Measurements from ENCODE around the gene ALPK1. TPM values are rescaled to one million over a fixed set of nuclear protein-coding genes. Genes with fewer than 3 reads are reported as not detected.
"Not testable (repeated sequence)": the region's sequence is repeated elsewhere in the genome, so short reads cannot be mapped to it uniquely, and the experiment has no call there.

Gene ALPK1
- total RNA-seq, 1 donor from 2014 or later = 21.3 TPM

DNA sequence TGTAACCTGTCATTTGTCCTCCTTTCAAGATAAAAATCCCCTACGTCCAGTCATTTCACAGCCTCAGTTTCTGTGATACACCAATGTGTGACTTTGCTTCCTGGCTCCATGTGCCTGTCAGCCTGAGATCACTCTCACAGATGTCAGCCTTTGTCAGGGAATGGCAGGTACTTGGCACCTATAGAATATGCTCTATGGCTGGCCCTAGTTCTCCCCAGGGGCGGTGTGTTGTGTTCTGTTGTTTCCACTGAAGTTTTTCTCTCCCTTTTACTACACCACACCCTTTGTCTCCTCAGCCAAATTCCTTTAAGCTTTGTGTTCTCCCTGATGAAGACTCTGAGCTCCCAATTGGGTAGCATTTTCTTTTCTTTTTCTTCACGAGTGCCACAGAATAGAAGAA lies 81.7 kb downstream of the ALPK1 start:
- no peak for DNase-seq (ENCODE audit: low spot score)

DNA sequence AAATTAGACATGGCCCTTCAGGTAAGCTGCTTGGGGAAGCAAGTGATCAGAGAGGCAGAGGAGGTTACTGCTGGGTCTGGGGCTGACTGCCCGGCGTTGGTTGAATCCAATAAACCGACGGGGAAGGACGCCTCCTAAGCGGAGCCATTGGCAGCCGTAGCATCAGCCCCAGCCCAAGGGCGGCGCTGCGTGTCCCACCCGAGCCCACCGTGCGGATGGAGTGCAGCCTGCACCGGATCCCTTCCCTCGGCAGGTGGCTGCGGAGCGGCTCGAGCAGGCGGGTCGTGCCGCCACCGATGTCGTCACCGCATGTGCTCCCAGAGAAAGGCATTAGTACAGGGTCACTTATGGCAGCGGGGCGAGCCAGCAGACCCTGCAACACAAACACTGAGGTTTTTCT lies 82.1 kb downstream of the ALPK1 start:
- DNase-seq (ENCODE audit: low spot score) = no peak

DNA sequence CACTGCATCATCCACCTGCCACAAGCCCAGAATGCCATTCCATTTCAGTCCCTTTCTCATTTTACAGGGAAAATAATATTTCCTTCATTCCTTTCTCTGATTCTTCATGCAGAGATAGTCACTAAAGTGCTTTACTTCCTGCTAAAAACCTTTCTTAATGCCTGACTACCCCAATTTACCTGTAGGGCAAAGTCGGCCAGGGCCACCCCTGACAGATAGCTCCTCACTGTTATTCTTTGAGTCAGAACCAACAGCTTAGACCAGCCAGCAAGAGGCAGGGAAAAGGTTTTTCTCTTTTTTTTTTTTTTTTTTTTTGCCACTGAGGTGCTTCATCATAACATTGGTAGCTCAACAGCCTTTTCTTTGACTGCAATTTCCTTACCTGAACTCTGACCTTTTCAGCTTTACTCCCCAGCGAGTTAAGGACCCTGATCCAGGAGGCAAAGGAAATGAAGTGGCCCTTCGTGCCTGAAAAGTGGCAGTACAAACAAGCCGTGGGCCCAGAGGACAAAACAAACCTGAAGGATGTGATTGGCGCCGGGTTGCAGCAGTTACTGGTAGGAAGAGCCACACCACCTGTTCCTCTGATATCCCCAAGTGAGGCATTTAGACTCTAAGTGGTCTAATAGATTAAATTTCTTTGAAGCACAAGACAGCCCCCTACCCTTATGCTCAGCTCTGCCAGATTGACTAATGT lies 85.0 kb downstream of the ALPK1 start:
- DNase-seq (ENCODE audit: low spot score) = no peak

DNA sequence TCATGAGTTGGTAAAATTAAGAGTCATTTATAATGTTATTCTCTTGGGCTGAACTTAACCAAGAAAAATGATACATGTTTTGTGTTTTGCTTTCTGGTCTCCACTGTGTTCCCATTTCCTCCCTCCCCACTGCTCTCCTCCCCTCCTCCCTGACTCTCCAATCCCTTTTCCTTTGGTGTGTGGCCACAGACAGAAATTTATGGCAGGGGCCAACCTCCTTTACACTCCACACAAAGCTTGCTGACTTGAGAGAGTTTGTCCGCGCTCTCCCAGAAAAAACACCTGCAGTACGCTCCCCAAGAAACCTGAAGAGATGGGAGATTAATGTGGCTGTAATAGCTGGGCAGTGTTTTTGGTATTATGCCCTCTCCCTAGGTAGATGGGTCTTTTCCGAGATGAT lies 88.9 kb downstream of the ALPK1 start:
- no peak for DNase-seq (ENCODE audit: low spot score)

DNA sequence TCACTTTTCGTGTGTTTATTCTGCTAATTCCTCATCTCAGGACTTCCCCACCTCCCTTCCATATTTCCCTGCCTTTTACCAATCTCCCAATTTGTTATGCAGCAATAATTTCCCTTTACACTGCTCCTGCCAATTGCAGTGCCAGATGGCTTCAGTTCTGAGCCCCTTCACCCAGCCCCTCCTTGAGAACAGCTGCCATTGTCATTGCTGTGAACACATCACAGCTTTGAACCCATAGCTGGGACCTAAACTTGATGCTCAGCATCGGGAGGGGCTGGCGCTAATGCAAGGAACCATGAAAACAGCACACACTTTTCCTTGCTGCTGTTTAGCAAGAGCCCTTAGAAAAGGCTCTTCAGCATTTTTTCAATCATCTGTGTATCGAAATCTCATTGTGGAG lies 104.9 kb downstream of the ALPK1 start:
- DNase-seq (ENCODE audit: low spot score) = no peak

DNA sequence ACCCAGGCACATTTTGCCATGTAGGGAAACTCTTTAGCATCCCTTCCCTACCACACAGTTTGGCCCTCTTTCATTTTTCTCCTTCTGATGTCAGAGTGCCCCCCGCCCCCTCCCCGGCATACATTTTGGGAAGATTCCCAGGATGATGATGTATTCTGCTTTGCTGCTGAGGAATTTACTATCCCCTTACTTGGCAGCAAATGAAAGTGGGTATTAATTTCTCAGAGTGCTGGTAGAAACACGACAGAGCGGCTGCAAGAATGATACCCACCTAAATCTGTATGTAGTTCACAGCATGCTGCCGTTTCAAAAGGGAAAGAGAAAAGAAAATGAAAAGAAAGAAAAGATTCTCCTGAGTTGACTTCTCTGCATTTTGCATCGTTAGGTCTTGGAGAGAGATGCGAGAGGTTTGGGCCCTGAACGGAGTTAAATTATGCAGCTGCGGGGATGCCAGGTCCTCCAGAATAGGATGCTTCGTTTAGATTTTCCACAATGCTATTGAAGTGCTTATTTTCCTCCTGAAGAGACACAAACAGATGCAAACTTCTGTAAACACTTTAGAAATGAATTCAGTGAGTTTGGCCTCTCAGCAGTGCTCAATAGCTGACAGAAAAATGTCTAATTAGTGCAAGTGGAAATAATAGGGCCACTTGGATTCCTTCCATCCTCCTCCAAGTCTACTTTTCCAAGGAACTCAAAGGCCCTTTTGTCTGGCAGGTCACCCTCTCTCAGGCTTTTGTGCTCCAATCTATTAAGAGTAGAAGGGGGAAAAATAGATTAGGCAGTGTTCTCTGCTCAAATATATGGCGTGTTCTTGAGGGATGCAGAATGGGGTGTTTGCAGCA lies 106.2 kb downstream of the ALPK1 start:
- DNase-seq (ENCODE audit: low spot score) = no peak

DNA sequence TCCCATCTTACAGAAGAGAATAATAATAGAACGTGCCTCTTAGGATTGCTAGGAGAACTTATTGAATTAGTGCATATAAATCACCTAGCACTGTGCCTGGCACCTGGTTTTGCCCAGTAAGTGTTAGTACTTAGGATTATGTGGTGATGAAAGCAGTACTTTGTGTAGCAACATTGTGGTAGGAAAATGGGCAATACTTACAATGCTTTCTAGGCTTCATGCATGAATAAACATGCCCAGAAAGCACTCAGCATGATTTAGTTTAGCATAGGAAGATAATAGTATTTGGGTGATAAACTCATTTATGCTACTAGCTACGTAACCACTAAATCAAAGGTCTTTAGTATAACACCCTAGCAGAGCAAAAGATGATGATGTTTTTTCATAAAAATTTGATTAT lies 113.2 kb downstream of the ALPK1 start:
- DNase-seq (ENCODE audit: low spot score) = no peak

DNA sequence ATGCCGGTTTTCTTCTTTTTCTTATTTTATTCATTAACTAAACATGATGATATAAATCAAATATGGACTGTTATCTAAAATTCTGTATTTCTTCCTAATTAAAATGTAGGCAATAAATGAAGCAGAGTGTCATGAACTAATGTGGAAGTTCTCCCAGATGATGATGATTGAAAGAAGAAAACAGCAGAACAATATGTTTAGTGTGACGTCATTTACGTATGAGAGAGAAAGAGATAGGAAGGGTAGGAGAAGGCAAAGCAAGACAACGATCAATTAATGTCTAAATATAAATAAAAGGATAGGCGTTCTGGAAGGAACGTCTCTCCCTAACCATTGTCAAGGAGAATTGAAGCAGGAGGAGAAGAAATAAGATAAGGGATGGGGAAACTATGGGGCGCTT lies 113.6 kb downstream of the ALPK1 start:
- no peak for DNase-seq (ENCODE audit: low spot score)

DNA sequence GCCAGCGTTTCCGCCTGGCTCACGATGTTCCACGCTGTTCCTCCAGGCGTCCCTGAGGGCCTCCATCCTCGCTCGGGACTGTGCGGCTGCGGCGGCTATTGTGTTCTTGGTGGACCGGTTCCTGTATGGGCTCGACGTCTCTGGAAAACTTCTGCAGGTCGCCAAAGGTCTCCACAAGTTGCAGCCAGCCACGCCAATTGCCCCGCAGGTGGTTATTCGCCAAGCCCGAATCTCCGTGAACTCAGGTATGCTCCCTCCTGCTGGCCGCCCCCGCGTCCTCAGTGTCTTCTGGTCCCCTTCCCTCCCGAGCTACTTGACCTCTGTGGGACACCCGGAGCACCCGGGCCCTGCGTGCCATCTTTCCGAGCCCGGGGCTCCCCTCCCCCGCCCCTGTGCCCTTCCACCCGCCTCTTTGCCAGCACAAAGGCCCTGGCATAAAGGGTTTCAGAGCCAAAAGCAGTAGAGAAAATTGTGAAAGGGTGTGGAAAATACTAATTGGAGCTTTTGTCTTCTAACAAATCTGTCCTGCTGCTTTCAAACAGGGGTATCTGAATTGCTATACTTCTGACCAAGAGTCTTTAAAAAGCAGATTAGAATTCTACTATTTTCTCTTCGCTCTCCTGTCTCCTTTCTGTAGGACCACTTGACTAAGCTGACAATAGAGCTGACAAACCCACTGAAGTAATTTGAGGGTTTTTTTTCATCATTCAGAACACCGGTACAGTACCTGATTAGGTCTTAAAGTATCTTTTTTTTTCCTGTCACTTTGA lies 114.8 kb downstream of the ALPK1 start:
- no peak for DNase-seq (ENCODE audit: low spot score)

DNA sequence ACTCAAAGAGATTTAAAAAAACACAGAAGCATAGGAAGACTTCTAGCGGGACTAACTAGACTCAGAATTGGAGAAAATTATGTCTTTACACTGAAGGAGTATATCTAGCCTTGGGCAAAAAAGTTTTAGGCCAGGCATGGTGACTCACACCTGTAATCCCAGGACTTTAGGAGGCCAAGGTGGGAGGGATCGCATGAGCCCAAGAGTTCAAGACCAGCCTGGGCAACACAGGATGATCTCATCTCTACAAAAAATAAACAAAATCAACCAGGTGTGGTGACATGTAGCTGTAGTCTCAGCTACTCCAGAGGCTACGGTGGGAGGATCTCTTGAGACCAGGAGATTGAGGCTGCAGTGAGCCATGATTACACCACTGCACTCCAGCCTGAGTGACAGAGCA lies 119.3 kb downstream of the ALPK1 start:
- DNase-seq (ENCODE audit: low spot score) = no peak

DNA sequence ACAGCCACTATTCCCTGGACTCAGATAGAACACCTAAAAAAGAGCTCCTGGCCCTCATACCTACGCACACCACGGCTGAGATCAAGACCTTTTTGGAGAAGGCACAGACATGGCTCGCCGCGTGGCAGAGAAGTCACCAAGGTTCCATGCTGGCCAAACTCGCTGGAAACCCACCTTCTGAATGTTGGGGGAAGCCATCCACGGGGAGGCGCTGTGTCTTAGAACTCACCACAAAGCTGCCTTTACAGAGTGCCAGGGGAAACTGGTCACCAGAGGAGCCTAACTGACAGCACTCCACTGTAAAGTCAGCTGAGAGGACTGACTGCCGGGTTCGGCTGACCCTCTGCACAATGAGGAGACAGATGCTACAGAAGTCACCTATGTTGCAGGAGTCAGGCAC lies 120.9 kb downstream of the ALPK1 start:
- DNase-seq (ENCODE audit: low spot score) = no peak

DNA sequence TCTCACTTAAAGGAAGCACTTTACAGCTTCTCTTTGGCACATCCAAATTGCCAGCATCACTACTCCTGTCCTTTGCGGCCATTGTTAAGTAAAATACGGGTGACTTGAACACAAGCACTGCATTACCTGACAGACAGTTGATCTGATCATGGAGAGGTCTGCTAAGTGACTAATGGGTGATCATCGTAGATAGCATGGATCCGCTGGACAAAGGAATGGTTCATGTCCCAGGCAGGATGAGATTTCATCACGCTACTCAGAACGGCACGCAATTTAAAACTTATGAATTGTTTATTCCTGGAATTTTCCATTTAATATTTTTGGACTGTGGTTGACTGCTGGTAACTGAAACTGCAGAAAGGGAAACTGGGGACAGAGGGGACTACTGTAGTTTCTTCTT lies 124.7 kb downstream of the ALPK1 start:
- no peak for DNase-seq (ENCODE audit: low spot score)

DNA sequence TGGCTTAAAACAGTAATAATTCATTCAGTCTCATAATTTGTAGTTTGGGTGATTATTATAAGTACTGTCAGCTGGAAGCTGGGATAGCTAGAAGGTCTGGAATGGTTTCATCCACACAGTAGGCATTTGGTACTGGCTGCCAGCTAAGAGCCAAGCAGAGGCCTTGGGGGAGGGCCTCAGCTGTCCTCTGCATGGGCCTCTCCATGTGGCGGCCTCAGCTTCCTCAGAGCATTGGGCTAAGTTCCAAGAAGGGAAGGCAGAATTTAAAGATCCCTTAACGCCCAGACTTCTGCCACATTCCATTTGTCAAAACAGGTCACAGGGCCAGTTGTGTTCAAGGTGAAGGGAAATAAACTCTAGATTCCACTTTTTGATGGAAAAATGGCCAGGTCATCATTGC lies 125.5 kb downstream of the ALPK1 start:
- DNase-seq (ENCODE audit: low spot score) = no peak

DNA sequence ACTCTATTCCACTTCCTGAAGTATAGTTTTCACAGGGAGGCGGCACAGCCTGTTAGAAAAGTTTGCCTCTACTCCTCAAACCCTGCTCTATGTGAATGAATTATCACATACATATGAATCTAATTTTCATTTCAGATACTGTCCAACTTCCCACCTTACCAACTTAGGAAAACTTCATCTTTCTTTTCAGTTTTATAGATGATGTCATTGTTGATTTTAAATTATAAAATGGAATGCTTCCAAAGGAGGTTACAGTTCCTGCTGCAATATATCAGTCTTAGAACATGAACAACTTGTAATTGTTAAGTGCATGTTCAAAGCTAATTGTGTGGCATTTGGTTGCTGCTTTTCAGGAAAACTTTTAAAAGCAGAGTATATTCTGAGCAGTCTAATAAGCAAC lies 126.4 kb downstream of the ALPK1 start:
- no peak for DNase-seq (ENCODE audit: low spot score)

DNA sequence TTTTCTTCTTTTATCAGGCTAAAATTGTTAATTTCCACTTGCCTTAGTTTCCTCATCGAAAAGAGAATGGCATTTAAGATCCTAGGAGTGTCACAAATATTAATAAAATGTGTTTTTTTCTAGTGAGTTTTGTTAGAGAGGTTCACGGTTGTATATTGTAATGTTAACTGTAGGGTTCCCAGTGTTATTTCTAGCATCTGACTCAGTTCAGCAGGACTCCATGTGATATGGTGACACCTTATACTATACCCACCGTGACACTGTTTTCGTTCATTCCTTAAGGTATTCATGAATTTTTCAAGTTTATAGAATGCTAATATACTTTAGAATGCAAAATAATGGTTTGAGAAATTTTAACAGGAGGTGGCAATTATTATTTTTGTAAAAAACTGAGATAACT lies 128.7 kb downstream of the ALPK1 start:
- no peak for DNase-seq (ENCODE audit: low spot score)

DNA sequence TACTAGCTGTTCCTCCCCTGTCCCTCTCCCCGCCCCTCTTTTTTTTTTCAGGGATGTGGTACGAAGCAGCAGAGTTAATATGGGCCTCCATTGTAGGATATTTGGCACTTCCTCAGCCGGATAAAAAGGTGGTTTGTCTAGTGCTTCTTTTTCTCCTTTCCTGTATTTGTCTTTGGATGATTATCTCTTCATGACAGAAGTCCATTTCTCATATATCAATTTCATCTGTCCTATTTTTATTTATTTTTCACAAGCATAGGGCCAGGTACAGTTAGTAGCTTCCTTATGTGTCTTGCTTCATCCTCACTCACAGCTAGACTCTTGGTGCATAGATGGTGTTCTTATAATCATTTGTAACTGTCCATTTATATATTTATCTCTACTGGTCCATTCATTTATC lies 129.2 kb downstream of the ALPK1 start:
- no peak for DNase-seq (ENCODE audit: low spot score)

DNA sequence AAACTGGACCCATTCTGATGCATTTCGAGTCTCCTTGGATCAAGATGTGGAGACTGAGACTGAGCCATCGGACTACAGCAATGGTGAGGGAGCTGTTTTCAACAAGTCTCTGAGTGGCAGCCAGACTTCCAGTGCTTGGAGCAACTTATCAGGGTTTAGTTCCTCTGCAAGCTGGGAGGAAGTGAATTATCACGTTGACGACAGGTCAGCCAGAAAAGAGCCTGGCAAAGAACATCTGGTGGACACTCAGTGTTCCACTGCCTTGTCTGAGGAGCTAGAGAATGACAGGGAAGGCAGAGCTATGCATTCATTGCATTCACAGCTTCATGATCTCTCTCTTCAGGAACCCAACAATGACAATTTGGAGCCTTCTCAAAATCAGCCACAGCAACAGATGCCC lies 134.0 kb downstream of the ALPK1 start:
- no peak for DNase-seq (ENCODE audit: low spot score)

DNA sequence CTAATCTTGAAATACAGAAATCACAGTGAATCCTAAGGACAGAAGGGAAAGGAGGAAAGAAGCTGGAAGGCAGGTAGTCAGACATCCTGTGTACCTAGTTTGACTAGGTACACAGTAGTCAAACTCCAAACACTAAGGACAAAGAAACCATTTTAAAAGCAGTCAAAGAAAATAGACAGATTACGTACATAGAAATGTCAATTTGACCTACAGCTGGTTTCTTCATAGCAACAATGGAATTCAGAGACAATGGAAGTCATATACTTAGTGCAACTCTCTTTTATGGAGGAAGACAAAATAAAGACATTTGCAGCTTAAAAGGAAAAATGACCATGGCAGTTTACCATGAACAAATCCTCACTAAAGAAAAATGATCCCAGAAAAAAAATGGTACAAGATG lies 139.8 kb downstream of the ALPK1 start:
- DNase-seq (ENCODE audit: low spot score) = no peak

DNA sequence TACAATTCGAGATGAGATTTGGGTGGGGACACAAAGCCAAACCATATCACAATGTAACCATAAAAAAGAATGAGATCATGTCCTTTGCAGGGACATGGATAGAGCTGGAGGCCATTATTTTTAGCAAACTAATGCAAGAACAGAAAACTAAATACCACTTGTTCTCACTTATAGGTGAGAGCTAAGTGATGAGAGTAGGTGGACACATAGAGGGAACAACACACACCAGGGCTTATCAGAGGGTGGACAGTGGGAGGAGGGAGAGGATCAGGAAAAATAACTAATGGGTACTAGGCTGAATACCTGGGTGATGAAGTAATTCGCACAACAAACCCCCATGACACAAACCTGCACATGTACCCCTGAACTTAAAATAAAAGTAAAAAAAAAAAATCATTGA lies 145.1 kb downstream of the ALPK1 start:
- not testable (repeated sequence) for DNase-seq (ENCODE audit: low spot score)

DNA sequence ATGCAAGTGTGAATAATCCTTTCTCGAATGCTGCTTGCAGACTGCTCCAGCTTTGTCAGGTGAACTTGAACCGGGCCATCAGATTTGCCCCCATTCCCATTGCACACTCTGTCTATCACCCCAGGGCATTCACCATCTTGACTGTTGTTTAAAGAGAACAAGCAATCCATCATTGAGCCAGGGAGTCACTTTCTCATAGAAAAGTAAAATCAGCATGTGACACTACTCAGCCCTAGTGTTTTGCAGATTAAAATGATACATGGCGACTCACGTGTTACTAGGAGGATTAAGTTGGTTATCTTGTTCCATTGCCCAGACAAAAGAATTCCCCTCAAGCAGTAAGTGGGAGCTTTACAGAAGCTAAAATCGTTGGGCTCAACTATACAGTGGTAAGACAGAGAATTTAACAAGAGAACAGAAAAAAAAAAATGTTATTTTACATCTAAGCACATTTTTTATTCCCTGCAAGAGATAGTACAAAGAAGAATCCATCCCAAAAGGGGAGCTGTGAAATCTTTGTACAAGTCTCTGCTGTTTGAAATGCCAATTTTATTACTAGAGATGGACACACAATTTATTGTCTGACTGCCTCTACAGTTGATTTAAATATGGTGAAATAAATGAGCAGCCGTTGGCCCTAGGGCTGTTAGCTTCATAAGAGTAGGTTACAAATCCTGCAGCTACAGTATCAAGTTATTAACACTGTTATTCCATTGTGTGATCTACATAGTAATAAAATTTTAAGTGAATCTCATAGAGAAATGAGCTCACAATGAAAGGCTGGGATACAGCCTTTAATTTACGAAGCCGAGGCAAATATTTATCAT lies 151.3 kb downstream of the ALPK1 start:
- DNase-seq (ENCODE audit: low spot score) = no peak

DNA sequence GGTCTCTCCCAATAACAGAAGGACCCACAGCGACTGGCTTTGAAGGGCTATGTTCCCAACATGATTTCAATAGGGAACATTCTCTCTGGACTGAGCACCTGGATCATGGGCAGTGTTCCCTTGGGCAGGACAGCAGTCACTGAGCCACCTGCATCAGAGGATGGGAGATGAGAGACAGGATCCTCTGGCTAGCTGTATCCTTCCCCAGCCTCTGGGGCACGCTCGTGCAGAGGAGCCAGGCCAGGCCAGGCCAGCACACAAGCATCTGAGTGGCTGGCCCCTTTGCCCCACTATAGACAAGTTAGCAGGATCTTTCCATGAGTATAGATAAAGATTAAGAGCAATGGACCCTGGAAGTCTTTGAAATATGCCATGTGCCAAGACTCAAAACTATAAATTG lies 152.5 kb downstream of the ALPK1 start:
- no peak for DNase-seq (ENCODE audit: low spot score)

DNA sequence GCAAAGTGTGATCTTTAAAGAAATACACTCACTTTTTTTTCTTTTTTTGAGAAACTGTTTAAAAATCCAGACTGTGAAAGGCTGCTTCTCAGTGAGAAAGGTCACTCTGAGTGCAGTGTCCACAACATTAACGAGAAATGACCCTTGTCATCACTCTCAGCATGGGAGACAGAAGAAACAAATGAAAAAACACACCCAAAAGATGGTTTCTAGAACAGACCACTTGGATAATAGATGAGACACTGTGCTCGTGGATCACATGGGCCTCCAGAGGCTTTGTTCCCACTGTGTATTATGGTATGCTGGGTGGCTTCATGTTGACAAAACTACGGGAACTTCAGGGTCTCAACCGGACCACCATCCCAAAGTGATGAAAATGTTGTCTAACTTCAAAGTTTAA lies 153.9 kb downstream of the ALPK1 start:
- no peak for DNase-seq (ENCODE audit: low spot score)

Data from mucosa of gallbladder (tissue), 1 donor.